Measurements from ENCODE around the gene RAB28. TPM values are rescaled to one million over a fixed set of nuclear protein-coding genes. Genes with fewer than 3 reads are reported as not detected.
"Not testable (repeated sequence)": the region's sequence is repeated elsewhere in the genome, so short reads cannot be mapped to it uniquely, and the experiment has no call there.

The RAB28 gene
- total RNA-seq, 1 donor from 2014 or later, result 20.8 TPM

DNA sequence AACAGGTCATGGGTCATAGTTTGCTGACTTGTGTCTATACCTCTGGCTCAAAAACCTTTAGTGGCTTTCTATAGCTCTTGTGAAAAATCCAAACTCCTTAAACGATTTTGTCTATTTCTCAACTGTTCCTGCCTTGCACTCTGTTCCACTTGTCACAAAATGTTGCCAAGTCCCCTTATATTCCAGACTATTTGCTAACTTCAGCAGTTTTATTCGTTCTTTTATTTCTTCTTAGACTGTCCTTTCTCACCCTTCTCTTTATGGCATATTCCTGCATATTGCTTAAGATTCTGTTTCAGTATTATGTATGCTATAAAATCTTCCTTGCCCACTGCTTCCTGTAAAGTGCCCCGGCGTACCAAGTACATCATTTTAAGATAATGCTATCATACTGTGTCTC lies 80.8 kb downstream of the RAB28 start:
- intact Hi-C loops (cut with micrococcal nuclease), result no loop called here
- ATAC-seq, result no peak
- no peak for DNase-seq

DNA sequence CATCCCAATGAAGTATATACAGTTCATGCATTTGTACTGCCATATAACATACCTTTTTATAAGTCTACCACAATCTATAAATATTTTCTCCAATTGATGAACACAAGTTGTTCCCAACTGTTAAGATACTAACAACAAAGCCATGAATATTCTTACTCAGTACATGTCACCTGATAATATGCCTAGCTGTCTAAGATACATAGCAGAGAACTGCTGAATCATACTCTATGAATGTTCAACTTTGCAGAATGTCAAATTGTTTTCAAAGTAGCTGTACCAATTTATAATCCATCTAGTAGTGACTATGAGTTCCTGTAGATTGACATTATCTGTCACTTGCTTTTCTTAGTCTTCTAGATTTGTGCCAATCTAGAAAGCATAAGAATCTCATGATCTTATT lies 84.9 kb downstream of the RAB28 start:
- DNase-seq (no peak), ATAC-seq (peak; percentile 82)
- intact Hi-C loops (cut with micrococcal nuclease), result no loop called here

GRCh38 chr4:13396161-13396560 lies 88.0 kb downstream of the RAB28 start:
- ATAC-seq, result no peak
- intact Hi-C loops (cut with micrococcal nuclease), result no loop called here
- DNase-seq, result no peak

GRCh38 chr4:13389901-13390300 lies 94.2 kb downstream of the RAB28 start:
- intact Hi-C loops (cut with micrococcal nuclease); ATAC-seq; DNase-seq: not testable (repeated sequence)

DNA sequence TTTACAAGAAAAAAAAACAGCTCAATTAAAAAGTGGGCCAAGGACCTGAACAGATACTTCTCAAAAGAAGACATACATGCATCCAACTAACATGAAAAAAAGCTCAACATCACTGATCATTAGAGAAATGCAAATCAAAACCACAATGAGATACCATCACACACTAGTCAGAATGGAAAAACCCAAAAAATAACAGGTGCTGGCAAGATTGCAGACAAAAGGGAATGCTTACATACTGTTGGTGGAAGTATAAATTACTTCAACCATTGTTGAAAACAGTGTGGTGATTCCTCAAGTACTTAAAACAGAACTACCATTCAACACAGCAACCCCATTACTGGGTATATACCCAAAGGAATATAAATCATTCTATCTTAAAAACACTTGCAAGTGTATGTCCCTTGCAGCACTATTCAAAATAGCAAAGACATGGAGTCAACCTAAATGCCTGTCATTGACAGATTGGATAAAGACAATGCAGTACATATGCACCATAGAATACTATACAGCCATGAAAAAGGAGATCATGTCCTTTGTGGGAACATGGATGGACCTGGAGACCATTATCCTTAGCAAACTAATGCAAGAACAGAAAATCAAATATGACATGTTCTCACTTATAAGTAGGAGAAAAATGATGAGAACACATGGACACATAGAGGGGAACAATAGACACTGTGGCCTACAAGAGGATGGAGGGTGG lies 97.6 kb downstream of the RAB28 start:
- ATAC-seq (no peak), DNase-seq (no peak)

GRCh38 chr4:13384055-13384454 lies 100.1 kb downstream of the RAB28 start:
- DNase-seq, result no peak
- ATAC-seq, result no peak
- intact Hi-C loops (cut with micrococcal nuclease), result no loop called here

More for the DNA sequence above, 97.6 kb downstream of the RAB28 start:
- intact Hi-C loops (cut with micrococcal nuclease), result no loop called here

DNA sequence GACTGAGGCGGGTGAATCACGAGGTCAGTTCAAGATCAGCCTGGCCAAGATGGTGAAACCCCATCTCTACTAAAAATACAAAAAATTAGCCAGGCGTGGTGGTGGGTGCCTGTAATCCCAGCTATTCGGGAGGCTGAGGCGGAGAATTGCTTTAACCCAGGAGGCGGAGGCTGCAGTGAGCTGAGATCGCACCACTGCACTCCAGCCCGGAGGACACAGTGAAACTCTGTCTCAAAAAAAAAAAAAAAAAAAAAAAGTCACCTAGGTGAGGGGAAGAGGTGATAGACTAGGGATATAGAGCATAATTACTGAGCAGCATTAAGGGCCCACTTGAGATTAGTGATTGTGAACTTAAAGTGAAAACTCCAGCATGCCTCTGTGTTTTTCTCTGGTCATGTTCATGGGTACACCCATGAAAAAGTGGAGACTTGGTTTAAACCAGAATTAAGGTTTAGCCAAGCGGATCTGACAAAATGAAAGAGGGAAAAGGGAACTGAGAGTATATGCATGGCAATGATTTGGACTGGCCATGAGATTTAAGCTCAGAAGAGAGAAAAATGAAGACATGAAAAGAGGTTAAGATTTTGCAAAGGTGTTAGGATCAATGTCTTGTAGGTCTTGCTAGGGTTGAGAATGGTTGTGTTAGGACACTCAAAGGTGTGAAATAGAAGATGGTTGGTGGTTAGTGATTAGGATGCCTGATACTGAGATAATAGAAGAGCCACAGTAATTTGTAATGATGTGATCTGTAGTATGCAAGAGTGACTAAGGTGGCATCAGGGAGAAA lies 105.0 kb downstream of the RAB28 start:
- DNase-seq (no peak), ATAC-seq (no peak)
- intact Hi-C loops (cut with micrococcal nuclease), result no loop called here

DNA sequence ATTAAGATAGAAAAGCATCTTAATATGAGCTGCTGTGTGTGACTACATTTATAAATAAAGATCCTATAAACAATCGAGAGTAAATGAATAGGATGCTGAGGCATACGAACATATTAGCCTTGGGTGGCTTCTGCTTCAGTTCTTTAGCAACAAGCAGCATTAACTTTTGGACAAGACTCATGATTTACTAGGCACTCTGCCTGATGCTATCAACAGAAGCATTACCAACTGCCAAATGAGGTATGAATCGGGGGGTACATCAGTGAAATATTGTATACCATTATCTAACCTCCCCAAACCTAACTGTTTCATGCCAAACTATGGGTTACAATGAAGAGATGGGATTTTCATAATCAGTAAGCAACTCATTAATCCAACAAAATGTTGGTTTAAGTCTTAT lies 113.1 kb downstream of the RAB28 start:
- intact Hi-C loops (cut with micrococcal nuclease), result no loop called here
- DNase-seq (no peak), ATAC-seq (no peak)

- DNase-seq (no peak), ATAC-seq (no peak)
- intact Hi-C loops (cut with micrococcal nuclease), result no loop called here
These were observed 115.9 kb downstream of the RAB28 start for GRCh38 chr4:13368217-13368616.

DNA sequence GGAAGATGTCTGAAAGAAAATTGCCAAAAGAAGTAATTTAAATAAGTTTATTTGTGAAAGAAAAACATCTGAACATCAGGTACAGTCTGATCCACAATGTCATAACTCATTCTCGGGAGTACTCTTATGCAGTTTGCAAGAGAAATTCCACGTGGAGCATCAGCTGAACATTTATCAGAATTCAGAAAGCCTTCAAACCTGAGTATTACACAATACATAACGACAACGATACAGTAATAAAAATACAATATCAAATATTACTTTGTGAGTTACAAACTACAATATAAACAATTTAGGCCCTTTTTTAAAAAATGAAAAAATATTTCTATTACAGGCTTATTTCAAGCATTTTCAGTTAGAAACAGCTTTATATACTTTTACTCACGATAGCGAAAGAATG lies 116.4 kb downstream of the RAB28 start:
- DNase-seq (no peak), ATAC-seq (no peak)
- intact Hi-C loops (cut with micrococcal nuclease), result no loop called here

DNA sequence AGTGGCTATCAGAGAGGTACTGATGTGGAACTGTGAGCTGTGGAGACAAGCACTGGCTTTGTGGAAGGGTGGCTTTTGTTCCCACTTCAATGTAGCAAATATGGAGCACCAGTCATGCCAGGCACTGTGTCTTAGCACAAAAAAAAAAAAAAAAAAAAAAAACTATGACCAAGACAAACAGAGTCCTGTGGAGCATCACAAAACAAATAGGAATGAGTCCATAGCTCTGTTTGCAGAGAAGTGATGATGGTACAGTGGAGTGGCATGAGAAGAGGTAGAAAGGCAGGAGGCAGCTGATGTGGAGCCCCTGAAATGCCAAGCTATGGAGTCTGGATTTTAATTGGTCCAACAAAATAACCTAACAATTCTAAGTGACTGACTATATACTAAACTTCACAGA lies 116.9 kb downstream of the RAB28 start:
- intact Hi-C loops (cut with micrococcal nuclease), result no loop called here
- ATAC-seq (no peak), DNase-seq (no peak)

GRCh38 chr4:13365195-13365594 lies 118.9 kb downstream of the RAB28 start:
- intact Hi-C loops (cut with micrococcal nuclease), result no loop called here
- ATAC-seq (peak; percentile 62), DNase-seq (no peak)

- DNase-seq, result no peak
- intact Hi-C loops (cut with micrococcal nuclease), result no loop called here
- no peak for ATAC-seq
These were observed 119.5 kb downstream of the RAB28 start for GRCh38 chr4:13364653-13365052.

DNA sequence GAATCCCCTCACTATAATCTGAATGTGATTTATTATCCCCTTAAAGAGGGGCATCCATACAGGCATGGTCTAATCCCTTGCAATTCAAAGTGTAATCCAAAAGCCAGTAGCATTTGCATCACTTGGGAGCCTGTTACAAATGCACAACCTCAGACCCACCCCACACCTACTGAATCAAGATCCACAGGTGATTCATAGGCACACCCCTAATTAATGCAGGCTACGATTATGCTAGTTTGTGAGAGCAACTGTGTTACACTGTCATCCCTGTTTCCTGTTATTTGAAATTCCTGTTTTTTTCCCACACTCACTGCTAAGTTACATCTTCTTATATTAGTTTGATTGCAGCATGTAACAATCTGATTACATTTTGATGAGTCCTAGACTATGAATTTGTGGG lies 120.0 kb downstream of the RAB28 start:
- DNase-seq, result no peak
- no peak for ATAC-seq
- intact Hi-C loops (cut with micrococcal nuclease), result no loop called here

DNA sequence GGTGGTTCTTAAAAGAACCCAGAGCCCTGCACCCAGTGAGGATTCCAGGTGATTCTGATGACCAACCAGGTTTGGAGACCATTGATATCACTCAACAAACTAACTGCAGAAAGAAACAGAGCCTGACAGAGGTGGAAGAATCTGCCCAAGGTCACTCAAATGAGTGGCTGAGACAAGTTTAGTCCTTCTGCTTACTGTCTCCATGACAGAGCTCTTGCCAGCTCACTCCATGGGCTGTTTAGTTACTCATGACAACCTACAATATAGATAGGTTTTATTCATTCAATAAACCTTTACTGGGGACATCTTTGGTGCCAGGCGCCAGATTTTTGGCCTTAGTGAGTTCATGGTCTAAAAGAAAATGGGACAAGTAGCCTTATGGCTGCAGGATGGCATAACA lies 124.3 kb downstream of the RAB28 start:
- intact Hi-C loops (cut with micrococcal nuclease), result no loop called here
- DNase-seq (no peak), ATAC-seq (peak; percentile 72)

DNA sequence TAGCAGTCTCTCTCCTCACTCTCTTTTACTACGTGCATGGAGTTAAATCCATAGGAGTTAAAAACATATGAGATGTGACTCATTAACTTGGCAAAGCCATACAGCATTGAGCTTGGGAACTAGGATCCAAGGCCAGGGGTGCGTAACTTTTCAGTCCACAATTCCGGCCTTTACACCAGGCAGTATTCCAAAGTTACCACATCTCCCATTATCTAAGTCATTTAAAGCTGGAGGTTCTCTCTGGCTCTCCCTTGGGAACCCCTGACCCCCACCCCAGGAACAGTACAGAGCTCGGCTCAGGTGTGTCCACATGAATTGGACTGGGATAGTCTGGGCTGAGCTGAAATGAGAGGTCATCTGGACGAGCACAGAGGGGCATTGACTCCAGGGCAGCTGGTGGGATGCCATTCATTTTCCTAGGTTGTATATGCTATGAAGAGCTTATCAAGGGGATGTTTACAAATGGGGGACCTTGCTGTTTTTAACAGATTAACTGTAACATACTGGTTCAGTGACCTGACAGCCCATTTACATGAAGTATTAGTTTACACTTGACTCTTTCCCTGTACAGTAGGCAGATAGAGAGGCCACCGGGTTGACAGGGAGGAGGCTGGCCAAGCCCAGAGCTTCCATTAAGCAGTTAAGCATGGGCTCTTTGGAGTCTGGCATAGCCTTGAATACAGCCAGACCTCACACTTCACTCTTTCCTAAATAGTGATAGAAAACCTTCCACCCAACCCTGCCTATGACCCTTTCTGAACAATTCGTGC lies 128.8 kb downstream of the RAB28 start:
- intact Hi-C loops (cut with micrococcal nuclease), result no loop called here
- DNase-seq (no peak), ATAC-seq (no peak)

GRCh38 chr4:13349096-13349495 lies 135.0 kb downstream of the RAB28 start:
- DNase-seq (no peak), ATAC-seq (no peak)
- intact Hi-C loops (cut with micrococcal nuclease), result no loop called here

DNA sequence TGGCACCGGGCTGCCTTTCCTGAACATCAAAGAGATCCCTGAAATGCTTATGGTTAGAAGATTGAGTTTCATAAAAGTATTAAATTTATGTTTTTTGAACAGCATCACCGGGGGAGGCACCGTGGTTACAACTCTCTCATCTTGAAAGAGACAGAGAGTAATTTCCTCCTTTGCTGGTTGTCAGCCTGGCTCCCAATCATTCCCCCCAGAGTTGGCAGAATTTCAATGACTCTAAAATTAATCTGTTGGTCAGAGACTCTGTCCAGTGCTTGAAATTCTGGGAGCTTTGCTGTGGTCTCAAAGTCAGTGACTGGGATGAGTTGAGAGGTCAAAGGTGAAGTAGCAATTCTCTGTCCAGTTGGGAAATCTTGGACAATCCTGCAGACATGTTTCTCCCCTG lies 135.9 kb downstream of the RAB28 start:
- intact Hi-C loops (cut with micrococcal nuclease), result no loop called here
- ATAC-seq, result no peak
- DNase-seq, result no peak

DNA sequence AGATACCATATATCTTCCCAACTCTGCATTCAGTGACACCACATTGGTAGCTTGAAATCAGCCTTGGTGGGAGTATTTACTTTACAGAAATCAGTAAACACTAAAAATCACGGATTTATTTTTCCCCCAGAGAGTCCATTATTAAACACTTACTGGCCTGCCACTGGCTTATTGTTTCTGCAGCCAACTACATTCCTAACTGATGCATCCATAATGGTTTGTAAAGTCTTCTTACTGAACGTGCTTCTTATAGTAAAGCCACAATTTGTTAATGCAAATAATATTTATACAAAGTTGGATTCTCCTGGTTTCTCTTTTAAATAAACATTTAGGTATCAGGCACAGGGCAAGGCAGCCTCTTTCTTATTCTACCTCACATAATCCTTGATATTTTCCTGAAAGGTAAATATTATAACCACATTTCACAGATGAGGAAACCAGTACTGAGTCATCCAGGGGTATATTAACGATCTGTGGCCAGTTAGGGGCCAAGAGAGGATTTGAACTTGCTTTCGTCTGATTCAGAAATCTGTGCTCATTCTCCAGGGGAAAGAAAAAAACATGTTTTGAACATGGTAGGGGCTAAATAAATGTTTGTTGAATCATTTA lies 136.5 kb downstream of the RAB28 start:
- ATAC-seq, result no peak
- DNase-seq, result no peak
- intact Hi-C loops (cut with micrococcal nuclease), result no loop called here

DNA sequence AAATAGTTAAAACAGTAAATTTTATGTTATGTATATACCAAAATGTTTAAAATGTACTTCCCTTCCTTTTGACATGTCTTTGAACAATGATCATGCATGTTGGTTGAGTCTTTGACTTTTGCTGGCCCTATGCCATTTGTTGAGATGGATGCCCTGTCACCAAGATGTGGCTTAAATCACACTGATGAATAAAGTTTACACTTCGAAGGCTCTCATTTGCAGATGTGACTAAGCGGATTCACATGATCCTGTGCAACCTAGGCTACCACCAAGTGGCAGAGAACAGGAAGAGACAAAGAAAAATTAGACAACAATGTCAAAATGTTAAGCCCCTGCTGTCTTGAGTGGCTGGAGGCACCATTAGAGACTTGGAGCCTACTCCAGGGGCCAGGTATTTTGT lies 139.9 kb downstream of the RAB28 start:
- intact Hi-C loops (cut with micrococcal nuclease), result no loop called here
- no peak for DNase-seq
- ATAC-seq, result no peak

Data from left ventricle myocardium superior (tissue), 1 donor.